Gastrocnemius medialis (tissue), 4 donors: ENCODE measurements around the gene MATN3. TPM values are rescaled to one million over a fixed set of nuclear protein-coding genes. Genes with fewer than 3 reads are reported as not detected.

Source experiments
- ATAC-seq, 2 donors: fragments of 150-250 bp; one replicate each; pipeline ENCODE4 v1.9.1; 2016
- DNase-seq, 2 donors: peaks; one replicate each; pipeline ENCODE4 v3.0.0-alpha.2; 2019
- H3K27ac ChIP-seq, 4 donors: fragments of 200-600 bp; sonication (generic); 1 replicate in 1 of 4; 2 replicates in 3 of 4; pipeline ENCODE4 v1.5.1; 2016 to 2018; ENCODE audit warnings: mild to moderate bottlenecking in 2 of 4, moderate library complexity in 1 of 4
- H3K27me3 ChIP-seq, 3 donors: fragments of 200-600 bp; sonication (generic) in 2 of 3; 1 replicate in 1 of 3; 2 replicates in 2 of 3; pipeline versions ENCODE4 v1.5.1 to v1.6.0; 2016 to 2019; ENCODE audit warnings: mild to moderate bottlenecking in 1 of 3, moderate library complexity in 1 of 3
- H3K36me3 ChIP-seq, 2 donors: fragments of 200-600 bp; sonication (generic) in 1 of 2; one replicate each; pipeline ENCODE4 v1.5.1; 2017 to 2018
- H3K4me1 ChIP-seq, 2 donors: fragments of 200-600 bp; sonication (generic) in 1 of 2; one replicate each; pipeline ENCODE4 v1.5.1; 2016 to 2017; ENCODE audit warnings: mild to moderate bottlenecking in 2 of 2
- H3K4me3 ChIP-seq, 4 donors: fragments of 200-600 bp; sonication (generic) in 3 of 4; 1 replicate in 1 of 4; 2 replicates in 3 of 4; pipeline ENCODE4 v1.5.1; 2016 to 2019; ENCODE audit warnings: mild to moderate bottlenecking in 2 of 4
- H3K9me3 ChIP-seq, 3 donors: fragments of 200-600 bp; sonication (generic) in 2 of 3; 1 replicate in 1 of 3; 2 replicates in 2 of 3; pipeline ENCODE4 v1.5.1; 2016 to 2019
- POLR2A ChIP-seq, 2 donors: fragments of 450-650 bp; IDR thresholded peaks; one replicate each; pipeline ENCODE4 v1.6.1; 2017; ENCODE audit warnings: antibody characterized with exemption in 2 of 2, mild to moderate bottlenecking in 2 of 2, moderate library complexity in 2 of 2
- in situ Hi-C, 4 donors: fragments of 200-750 bp; cut with MboI; loops; one replicate each; pipeline versions ENCODE4 v1.15.0 to v1.8.0; 2017; ENCODE audit warnings: low sequenced_read_pairs in 4 of 4
- intact Hi-C: fragments of 100-400 bp; cut with DNase I; formaldehyde crosslinking; loops from one replicate; pipeline ENCODE4 v1.15.1; 2023; ENCODE audit warnings: low total_unique reads
- total RNA-seq, 4 donors: library from RNA; depleted of rRNA; stranded (reverse); fragments of >200 nt; gene quantifications; one replicate each; pipeline versions ENCODE4 v1.1.0 to v1.2.3, GENCODE V29; 2016
- TF ChIP-seq, protein P1 (sequence below), 5 experiments: fragments of 450-650 bp in 3 of 5; fragments of 200-600 bp in 2 of 5; sonication (generic) in 2 of 5; IDR thresholded peaks in 4 of 5; conservative IDR thresholded peaks in 1 of 5; 1 replicate in 4 of 5; 2 replicates in 1 of 5; pipeline ENCODE4 v1.5.1; 2016 to 2019; ENCODE audit warnings: antibody characterized with exemption in 5 of 5, mild to moderate bottlenecking in 3 of 5, moderate library complexity in 3 of 5

Gene MATN3
- total RNA-seq, 4 donors from 2014 or later, result 0.26 to 0.35 (median 0.34) TPM; not detected in 1

DNA sequence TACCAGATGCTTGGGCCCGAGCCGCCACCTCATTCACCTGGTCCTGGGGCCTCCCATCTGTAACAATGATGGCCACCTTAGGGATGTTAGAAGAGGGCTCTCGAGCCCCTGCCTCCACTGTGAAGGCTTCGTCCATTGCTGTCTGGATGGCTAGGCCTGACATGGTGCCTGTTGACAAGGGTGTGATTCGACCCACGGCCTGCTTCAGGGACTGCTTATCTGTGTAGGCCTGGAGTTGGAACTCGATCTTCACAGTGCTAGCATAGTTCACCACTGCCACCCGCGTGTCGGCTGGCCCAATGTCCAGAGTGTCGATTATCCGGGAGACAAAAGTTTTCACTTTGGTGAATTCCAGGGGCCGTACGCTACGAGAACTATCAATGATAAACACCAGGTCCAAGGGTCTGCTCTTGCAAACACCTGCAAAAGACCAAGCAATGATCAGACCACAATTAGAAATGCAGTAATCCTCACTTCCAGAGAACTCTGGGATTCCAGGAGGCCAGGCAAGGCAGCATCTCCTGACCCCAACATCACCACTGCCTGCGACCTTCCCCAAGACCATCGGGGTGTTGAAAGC lies 6.5 kb downstream of the MATN3 start:
- TF ChIP-seq POLR2A (IDR thresholded peaks at IDR 0.05), result no peak
- TF ChIP-seq, protein P1, sequence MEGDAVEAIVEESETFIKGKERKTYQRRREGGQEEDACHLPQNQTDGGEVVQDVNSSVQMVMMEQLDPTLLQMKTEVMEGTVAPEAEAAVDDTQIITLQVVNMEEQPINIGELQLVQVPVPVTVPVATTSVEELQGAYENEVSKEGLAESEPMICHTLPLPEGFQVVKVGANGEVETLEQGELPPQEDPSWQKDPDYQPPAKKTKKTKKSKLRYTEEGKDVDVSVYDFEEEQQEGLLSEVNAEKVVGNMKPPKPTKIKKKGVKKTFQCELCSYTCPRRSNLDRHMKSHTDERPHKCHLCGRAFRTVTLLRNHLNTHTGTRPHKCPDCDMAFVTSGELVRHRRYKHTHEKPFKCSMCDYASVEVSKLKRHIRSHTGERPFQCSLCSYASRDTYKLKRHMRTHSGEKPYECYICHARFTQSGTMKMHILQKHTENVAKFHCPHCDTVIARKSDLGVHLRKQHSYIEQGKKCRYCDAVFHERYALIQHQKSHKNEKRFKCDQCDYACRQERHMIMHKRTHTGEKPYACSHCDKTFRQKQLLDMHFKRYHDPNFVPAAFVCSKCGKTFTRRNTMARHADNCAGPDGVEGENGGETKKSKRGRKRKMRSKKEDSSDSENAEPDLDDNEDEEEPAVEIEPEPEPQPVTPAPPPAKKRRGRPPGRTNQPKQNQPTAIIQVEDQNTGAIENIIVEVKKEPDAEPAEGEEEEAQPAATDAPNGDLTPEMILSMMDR (IDR thresholded peaks at IDR 0.05 in 4 of 5, conservative IDR thresholded peaks at IDR 0.05 in 1 of 5), result no peak
- H3K4me1 ChIP-seq, result no peaks in the 10 kb centered on the region

DNA sequence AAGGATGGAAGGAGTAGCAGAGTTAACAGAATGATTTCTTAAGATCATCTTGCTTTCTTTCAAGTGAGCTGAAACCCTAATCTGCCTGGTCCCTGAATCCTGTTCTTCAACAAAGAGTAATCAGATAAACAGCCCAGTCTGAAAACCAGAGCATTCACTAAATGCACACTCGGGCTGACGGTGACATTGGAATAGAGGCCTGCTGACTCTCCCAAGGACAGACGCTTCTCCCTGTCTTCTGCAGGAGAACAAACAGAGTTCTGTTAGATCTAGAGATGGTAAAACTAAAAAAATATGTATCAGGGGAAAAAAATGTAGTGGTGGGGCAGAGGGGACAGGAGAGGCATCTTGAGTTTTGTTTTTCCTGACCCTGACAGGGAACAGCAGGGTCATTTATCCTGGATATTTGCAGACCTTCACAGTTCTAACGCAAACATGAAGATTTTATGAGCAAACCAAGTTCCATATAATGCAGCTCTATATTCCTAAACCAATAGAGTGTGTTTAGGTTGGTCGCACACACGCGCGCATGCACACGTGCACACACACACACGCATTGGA lies 7.3 kb downstream of the MATN3 start:
- H3K4me3 ChIP-seq, result no peak overlapping the region
- DNase-seq (no peak), ATAC-seq (no peak)
- TF ChIP-seq, protein P1 (IDR thresholded peaks at IDR 0.05 in 4 of 5, conservative IDR thresholded peaks at IDR 0.05 in 1 of 5), result no peak
- TF ChIP-seq POLR2A (IDR thresholded peaks at IDR 0.05), result no peak
- no peak overlapping the region for H3K27ac ChIP-seq
- no peaks in the 10 kb centered on the region for H3K9me3 ChIP-seq
- in situ Hi-C loops (no loop called here), intact Hi-C loops (no loop called here)
- H3K36me3 ChIP-seq, result no peaks in the 10 kb centered on the region
- peaks cover 0 to 7% (median 0%) of the 10 kb centered on the region in 3 donors for H3K27me3 ChIP-seq
- H3K4me1 ChIP-seq, result no peaks in the 10 kb centered on the region

More for the DNA sequence above, 6.5 kb downstream of the MATN3 start:
- in situ Hi-C loops (no loop called here), intact Hi-C loops (no loop called here)
- ATAC-seq (no peak), DNase-seq (no peak)
- H3K9me3 ChIP-seq, result no peaks in the 10 kb centered on the region
- peaks cover 7% of the 10 kb centered on the region in 3 donors for H3K27me3 ChIP-seq
- H3K4me3 ChIP-seq, result no peak overlapping the region
- H3K27ac ChIP-seq, result no peak overlapping the region
- H3K36me3 ChIP-seq, result no peaks in the 10 kb centered on the region

DNA sequence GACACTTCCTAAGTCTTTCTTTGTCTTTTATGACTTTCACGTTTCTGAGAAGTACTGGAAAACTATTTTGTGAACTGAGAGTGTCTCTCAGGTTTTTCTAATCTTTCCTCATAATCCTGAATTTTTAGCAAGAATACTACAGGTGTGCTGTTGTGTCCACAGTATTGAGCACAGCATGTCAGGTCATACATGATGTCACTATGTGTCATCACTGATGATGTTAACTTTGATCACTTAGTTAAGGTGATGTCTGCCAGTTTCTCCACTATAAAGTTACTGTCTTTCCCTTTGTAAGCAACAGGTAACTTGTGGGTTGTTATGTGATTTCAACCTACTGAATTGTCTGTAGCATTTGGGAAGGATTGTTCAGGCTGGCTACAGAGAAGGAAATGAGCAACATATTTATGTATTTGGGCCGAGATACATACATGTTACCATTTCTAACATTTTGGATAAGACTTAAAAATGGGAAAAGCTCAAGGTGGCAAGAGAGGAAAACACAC lies 11.1 kb downstream of the MATN3 start:
- DNase-seq (no peak), ATAC-seq (no peak)
- intact Hi-C loops, result no loop called here
- H3K9me3 ChIP-seq, result no peaks in the 10 kb centered on the region
- H3K4me1 ChIP-seq, result no peaks in the 10 kb centered on the region
- H3K27ac ChIP-seq, result no peak overlapping the region
- H3K4me3 ChIP-seq, result no peak overlapping the region
- H3K27me3 ChIP-seq, result peaks cover 0 to 2% (median 0%) of the 10 kb centered on the region in 3 donors
- TF ChIP-seq POLR2A (IDR thresholded peaks at IDR 0.05), result no peak
- TF ChIP-seq, protein P1 (IDR thresholded peaks at IDR 0.05 in 4 of 5, conservative IDR thresholded peaks at IDR 0.05 in 1 of 5), result no peak
- no peaks in the 10 kb centered on the region for H3K36me3 ChIP-seq
- in situ Hi-C loops, result no loop called here

DNA sequence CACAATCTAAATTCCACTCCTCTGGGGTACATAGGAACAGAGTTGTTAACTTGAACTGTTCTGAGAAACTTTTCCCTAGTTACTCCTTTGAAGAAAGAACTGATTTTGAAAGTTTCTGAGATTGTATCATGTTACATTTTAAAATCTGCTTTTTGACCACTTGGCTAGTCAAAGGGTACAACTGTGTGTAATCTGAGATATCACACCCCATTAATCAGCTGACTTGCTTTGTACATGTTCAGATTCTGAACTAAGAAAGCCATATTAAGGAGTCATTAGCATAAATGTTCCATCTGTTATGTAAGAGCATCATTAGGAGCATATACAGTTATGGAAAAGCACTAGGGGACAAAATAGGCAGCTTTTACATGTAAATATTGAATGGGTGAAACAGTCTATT lies 18.7 kb downstream of the MATN3 start:
- no peak for DNase-seq
- in situ Hi-C loops, result no loop called here
- intact Hi-C loops, result loop anchor here (5.0 kb wide), 1 partner anchor 91 kb away; the partner anchor contains the start of gene TTC32
- peaks cover 8 to 11% of the 10 kb centered on the region in 2 donors for H3K4me1 ChIP-seq
- no peaks in the 10 kb centered on the region for H3K36me3 ChIP-seq
- ATAC-seq, result no peak
- H3K9me3 ChIP-seq, result no peaks in the 10 kb centered on the region
- TF ChIP-seq, protein P1 (IDR thresholded peaks at IDR 0.05 in 4 of 5, conservative IDR thresholded peaks at IDR 0.05 in 1 of 5), result no peak
- no peak for TF ChIP-seq POLR2A (IDR thresholded peaks at IDR 0.05)
- no peak overlapping the region for H3K27ac ChIP-seq
- H3K27me3 ChIP-seq, result peaks cover 0 to 8% (median 0%) of the 10 kb centered on the region in 3 donors
- H3K4me3 ChIP-seq, result no peak overlapping the region
